Measurements from ENCODE around the gene LCLAT1. TPM values are rescaled to one million over a fixed set of nuclear protein-coding genes. Genes with fewer than 3 reads are reported as not detected.

The LCLAT1 gene
- polyA plus RNA-seq, 2 of the 4 experiments (the other 2 are of a cell fraction) = 19.5 to 71.0 TPM

GRCh38 chr2:30666266-30666874, 219.3 kb downstream of the LCLAT1 start:
- no peak overlapping the region for H3K4me3 ChIP-seq
- DNase-seq (ENCODE audit: low read depth in 1 of 2, low spot score in 1 of 2) (peak; percentile 52 to 98), ATAC-seq (peak; percentile 77 to 86), FAIRE-seq (peak; percentile 88)
- peaks cover 50% of the 10 kb centered on the region for H3K9me3 ChIP-seq
- CTCF ChIA-PET = interaction anchor here (0.8 to 2.4 kb wide), 7 partner anchors 22 to 501 kb away, joined by 3 to 9 read pairs (median 4); no protein-coding TSS in a partner anchor
- POLR2A ChIA-PET = interaction anchor here (1.0 to 1.1 kb wide), 2 partner anchors 241 to 434 kb away, joined by 3 read pairs; no protein-coding TSS in a partner anchor
- TF ChIP-seq KDM5A (IDR thresholded peaks at IDR 0.05) (no peak), NFE2L2 (conservative IDR thresholded peaks at IDR 0.05; ENCODE audit: low read length) (no peak), CEBPB (IDR thresholded peaks at IDR 0.05) (no peak; a peak in 2 of 4 replicates), CBX2 (IDR thresholded peaks at IDR 0.05; ENCODE audit: borderline replicate concordance, low read depth) (no peak), GATA3 (IDR thresholded peaks at IDR 0.05; ENCODE audit: borderline replicate concordance) (peak; percentile 64), MYC (IDR thresholded peaks at IDR 0.05; ENCODE audit: borderline replicate concordance, low read length) (peak; percentile 40; the same call in 1 of the 2 replicates), POLR2AphosphoS2 (conservative IDR thresholded peaks at IDR 0.05; ENCODE audit: low read length) (no peak), PBX3 (IDR thresholded peaks at IDR 0.05) (0 out of 2 replicates have a peak, but pooled peaks have one; percentile 24), HOXA7 (CRISPR knock-in tag; IDR thresholded peaks at IDR 0.05) (no peak), EP300 (IDR thresholded peaks at IDR 0.05) (peak; percentile 30 to 39; a peak in 2 of 5 replicates), JUNB (IDR thresholded peaks at IDR 0.05) (peak; percentile 71), ZC3H11A (IDR thresholded peaks at IDR 0.05) (no peak), JUN (IDR thresholded peaks at IDR 0.05) (peak in 1 of 2 experiments; percentile 35; a peak in 1 of 5 replicates), MAFK (IDR thresholded peaks at IDR 0.05; ENCODE audit: partially characterized antibody) (peak; percentile 42), MAX (IDR thresholded peaks at IDR 0.05) (peak; percentile 67), FOSL2 (IDR thresholded peaks at IDR 0.05) (peak; percentile 12; the same call in 1 of the 2 replicates), FOSL2 (CRISPR knock-in tag; IDR thresholded peaks at IDR 0.05) (peak; percentile 70), ZFP36 (IDR thresholded peaks at IDR 0.05; ENCODE audit: borderline replicate concordance, partially characterized antibody) (peak; percentile 71), HOXB13 (CRISPR knock-in tag; IDR thresholded peaks at IDR 0.05; ENCODE audit: low read depth) (peak; percentile 53; the same call in 1 of the 2 replicates), RARB (CRISPR knock-in tag; IDR thresholded peaks at IDR 0.05) (0 out of 2 replicates have a peak, but pooled peaks have one; percentile 37)
- H3K4me1 ChIP-seq = peaks cover 43% of the 10 kb centered on the region
- peak overlapping the region; percentile 77 to 89 for H3K27ac ChIP-seq
- H3K4me2 ChIP-seq = peak overlapping the region; percentile 61
- 11% methylated on average over 4 of the region's 4 CpGs for WGBS (ENCODE audit: missing lambda C conversion rate)

GRCh38 chr2:30670453-30670852, 223.4 kb downstream of the LCLAT1 start:
- no peak overlapping the region for H3K27ac ChIP-seq
- no peak overlapping the region for H3K4me2 ChIP-seq
- WGBS (ENCODE audit: missing lambda C conversion rate) = 62% methylated on average over 2 of the region's 2 CpGs
- DNase-seq (ENCODE audit: low read depth in 1 of 2, low spot score in 1 of 2) (no peak), ATAC-seq (no peak), FAIRE-seq (no peak)
- TF ChIP-seq PBX3 (IDR thresholded peaks at IDR 0.05) = no peak
- no peak for TF ChIP-seq CHD2 (IDR thresholded peaks at IDR 0.05; ENCODE audit: low read length, partially characterized antibody)
- TF ChIP-seq EHMT2 (IDR thresholded peaks at IDR 0.05; ENCODE audit: low read depth) = no peak
- TF ChIP-seq HEYL (CRISPR knock-in tag; IDR thresholded peaks at IDR 0.05) = no peak
- TF ChIP-seq SMC3 (IDR thresholded peaks at IDR 0.05) = no peak
- no peak for TF ChIP-seq ESRRA (IDR thresholded peaks at IDR 0.05; ENCODE audit: borderline replicate concordance, low read length)
- TF ChIP-seq HMGXB4 (CRISPR knock-in tag; IDR thresholded peaks at IDR 0.05; ENCODE audit: borderline replicate concordance) = no peak
- no peak for TF ChIP-seq GATA3 (IDR thresholded peaks at IDR 0.05; ENCODE audit: borderline replicate concordance)
- no peak for TF ChIP-seq RFX5 (IDR thresholded peaks at IDR 0.05)
- ChIA-PET CTCF (interaction anchor here (0.6 kb wide), 1 partner anchor 27 kb away, joined by 3 read pairs; no protein-coding TSS in a partner anchor), POLR2A (no interaction called here)
- peaks cover 49% of the 10 kb centered on the region for H3K9me3 ChIP-seq
- no peak overlapping the region for H3K4me3 ChIP-seq
- peaks cover 19% of the 10 kb centered on the region for H3K4me1 ChIP-seq
